GM08714 (cell line): ENCODE measurements around the gene LSR.
A peak's percentile ranks its signal among the peaks of the same experiment; 100 is the strongest.

Source experiments
- H3K4me3 ChIP-seq: fragments of 200-500 bp; sonication (Bioruptor generic); 2 replicates; pipeline ENCODE4 v1.5.1; 2014; ENCODE audit warnings: mild to moderate bottlenecking, low read length, inconsistent platforms
- ZNF274 ChIP-seq: IDR thresholded peaks from 2 replicates; pipeline ENCODE4 v1.6.1; 2012; ENCODE audit warnings: mild to moderate bottlenecking, low read depth, low read length

Gene LSR

GRCh38 chr19:35264268-35265125, 15.7 kb downstream of the LSR start:
- no peak overlapping the region for H3K4me3 ChIP-seq
- no peak for TF ChIP-seq ZNF274

- no peak for TF ChIP-seq ZNF274
- no peak overlapping the region for H3K4me3 ChIP-seq
Observed at GRCh38 chr19:35265126-35265899, 16.5 kb downstream of the LSR start.

- no peak overlapping the region for H3K4me3 ChIP-seq
- TF ChIP-seq ZNF274 = no peak
Observed at GRCh38 chr19:35265900-35266519, 17.2 kb downstream of the LSR start.

DNA sequence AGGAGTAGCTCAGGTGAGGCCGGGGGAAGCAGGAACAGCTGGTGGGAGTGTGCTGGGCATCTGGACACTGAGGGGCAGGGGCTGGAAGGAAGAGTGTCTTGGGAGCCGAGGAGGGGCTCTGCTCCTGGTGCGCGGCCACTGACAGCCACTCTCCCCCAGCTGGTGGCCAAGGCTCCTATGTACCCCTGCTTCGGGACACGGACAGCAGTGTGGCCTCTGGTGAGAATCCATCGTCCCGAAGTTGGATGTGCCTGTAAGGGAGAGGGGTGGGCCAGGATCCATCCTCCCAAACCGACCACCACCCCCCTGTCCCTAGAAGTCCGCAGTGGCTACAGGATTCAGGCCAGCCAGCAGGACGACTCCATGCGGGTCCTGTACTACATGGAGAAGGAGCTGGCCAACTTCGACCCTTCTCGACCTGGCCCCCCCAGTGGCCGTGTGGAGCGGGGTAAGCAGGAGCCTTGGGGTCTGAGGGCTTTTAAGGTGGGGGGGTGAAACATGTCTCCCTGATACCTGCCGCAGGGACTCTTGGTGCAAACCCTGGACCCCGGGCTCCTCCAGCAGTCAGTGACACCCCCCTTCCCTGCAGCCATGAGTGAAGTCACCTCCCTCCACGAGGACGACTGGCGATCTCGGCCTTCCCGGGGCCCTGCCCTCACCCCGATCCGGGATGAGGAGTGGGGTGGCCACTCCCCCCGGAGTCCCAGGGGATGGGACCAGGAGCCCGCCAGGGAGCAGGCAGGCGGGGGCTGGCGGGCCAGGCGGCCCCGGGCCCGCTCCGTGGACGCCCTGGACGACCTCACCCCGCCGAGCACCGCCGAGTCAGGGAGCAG, 17.9 kb downstream of the LSR start:
- no peak for TF ChIP-seq ZNF274

GRCh38 chr19:35267353-35267817, 18.6 kb downstream of the LSR start:
- peak overlapping the region; percentile 97 for H3K4me3 ChIP-seq
- no peak for TF ChIP-seq ZNF274

More for the DNA sequence above, 17.9 kb downstream of the LSR start:
- peak overlapping the region; percentile 97 for H3K4me3 ChIP-seq

GRCh38 chr19:35267818-35268535, 19.2 kb downstream of the LSR start:
- peak overlapping the region; percentile 97 for H3K4me3 ChIP-seq
- TF ChIP-seq ZNF274 = no peak

GRCh38 chr19:35268536-35269437, 20.0 kb downstream of the LSR start, which contains the start of gene USF2:
USF2 (plus strand) TSS chr19:35268962; CDS start chr19:35269102, 140 bp downstream.
- TF ChIP-seq ZNF274 = no peak
- peak within 1 kb of the TSS; percentile 97 for H3K4me3 ChIP-seq

GRCh38 chr19:35269438-35270117, 20.8 kb downstream of the LSR start:
- TF ChIP-seq ZNF274 = no peak
- H3K4me3 ChIP-seq = peak overlapping the region; percentile 77

- no peak overlapping the region for H3K4me3 ChIP-seq
- no peak for TF ChIP-seq ZNF274
Observed at GRCh38 chr19:35270381-35270811, 21.6 kb downstream of the LSR start.

GRCh38 chr19:35271546-35271945, 22.7 kb downstream of the LSR start:
- H3K4me3 ChIP-seq = no peak overlapping the region
- TF ChIP-seq ZNF274 = no peak

DNA sequence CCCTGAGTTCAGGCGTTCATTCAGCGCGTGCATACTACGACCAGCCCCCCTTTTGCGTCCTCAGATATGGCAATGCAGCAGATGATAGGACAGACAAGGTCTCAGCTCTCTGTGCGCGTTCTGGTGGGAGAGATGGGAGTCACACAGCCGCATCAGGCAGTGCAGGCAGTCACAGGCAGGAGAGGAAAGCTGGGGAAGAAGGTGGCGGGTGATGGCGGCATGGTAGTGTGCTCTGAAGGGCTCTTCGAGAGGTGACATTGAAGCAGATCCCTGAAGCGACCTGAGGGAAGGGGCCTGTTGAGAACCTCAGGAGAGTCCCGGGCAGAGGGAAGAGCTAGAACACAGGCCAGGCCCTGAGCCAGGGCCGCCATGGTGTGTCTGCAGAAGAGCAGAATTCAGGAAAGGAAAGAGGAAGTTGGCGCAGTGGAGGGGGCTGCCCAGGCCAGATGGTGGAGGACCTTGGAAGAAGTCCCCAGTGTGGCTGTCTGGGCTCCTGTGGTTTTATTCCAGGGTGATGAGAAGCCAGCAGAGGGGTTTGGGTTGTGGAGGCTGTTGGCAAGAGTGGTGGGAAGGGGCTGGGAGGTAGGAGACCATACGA, 23.4 kb downstream of the LSR start:
- TF ChIP-seq ZNF274 = no peak
- no peak overlapping the region for H3K4me3 ChIP-seq
